GM11168 (cell line): ENCODE data around the gene CPED1.

Experiments
- in situ Hi-C: fragments of 300-500 bp; cut with MboI; formaldehyde crosslinking; loops from one replicate; pipeline ENCODE4 v1.12.0; 2022; ENCODE audit warnings: low sequenced_read_pairs; ENCODE audit not compliant: unreplicated experiment

Gene CPED1

DNA sequence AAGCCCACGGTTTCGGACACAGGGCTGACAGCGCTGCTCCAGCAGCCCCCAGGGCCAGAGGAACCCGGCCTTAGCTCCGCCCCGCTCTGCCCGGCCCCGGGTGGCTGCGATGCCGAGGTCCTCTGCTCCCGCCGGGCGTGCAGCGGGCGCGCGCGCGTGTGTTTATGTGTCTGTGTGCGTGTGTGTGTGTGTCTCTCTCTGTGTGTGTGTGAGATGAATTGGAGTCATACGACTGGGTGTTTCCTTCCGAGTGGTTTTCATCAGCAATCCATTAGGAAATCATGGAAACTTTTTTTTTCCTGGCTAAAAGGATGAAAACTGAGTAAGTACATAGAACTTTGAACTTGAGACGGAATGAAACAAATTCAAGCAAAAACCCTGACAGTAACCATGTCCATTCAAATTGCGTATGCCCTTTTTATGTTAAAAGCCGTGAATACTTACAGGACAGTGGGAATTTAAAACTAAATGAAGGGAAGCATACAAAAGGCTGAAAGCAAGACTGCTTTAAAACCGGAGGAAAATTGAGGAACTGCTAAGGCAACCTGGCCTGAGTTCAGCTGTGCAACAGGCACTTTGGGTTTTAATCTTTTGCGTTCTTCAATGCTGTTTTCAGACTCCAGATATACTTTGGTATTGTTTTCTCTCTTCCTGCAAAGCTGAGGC, at the start of gene CPED1:
Gene CPED1 (plus strand): TSS at position 121 of the 666 bp plus-strand sequence. CDS start 911 bp downstream, outside the sequence.
- in situ Hi-C loops, result loop anchor here (25.0 kb wide), 2 partner anchors 374 to 549 kb away; no protein-coding TSS in a partner anchor

DNA sequence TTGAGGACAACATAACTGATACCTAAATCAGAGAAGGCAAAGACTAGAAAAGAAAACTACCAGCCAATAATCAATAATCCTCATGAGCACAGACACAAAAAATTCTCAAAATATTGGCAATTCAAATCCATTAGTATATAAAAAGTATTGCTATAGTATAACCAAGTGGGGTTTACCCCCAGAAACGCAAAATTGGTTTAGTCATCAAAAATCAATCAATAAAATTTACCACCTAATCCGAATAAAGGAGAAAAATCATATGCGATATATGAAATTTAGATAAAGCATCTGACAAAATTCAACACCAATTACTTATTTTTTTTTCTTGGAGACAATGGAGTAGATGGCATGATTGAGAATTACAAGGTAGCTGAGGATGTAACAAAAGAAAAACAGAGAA, 49.2 kb upstream of the CPED1 start:
- in situ Hi-C loops, result no loop called here

DNA sequence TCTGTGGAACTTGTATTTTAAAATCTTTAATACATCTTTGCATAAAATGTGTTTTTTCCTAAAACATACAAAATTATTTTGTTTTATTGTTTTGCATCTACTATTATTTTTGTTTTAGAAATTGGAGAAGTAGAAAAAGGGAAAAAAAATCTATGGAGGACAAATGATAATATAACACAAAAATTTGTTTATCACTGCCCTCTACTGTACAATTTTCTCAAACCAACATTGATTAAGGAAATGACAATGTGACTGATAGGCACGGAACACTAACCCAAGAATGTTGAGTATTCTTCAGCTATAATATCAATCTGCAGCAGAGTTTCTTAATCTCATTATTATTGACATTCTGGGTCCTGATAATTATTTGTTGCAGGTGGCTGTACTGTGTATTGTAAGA, 47.4 kb upstream of the CPED1 start:
- in situ Hi-C loops, result no loop called here

DNA sequence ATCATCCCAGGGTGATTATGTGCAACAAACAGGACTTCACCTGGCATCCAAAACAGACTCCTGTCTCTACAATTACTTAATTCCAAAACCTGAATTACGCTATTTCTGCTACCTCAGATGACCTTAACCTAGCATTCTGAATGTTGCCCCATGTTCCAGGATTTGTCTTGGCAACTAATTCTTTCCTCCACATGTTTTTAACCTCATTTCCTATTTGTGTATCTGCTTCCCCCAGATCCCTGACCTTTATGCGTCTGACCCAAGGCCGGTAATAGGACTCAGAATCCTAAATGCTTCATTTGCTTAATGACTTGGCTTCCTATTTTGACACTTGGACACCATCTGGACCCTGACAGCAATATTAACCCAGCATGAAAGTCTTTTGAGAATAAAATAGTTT, 46.7 kb upstream of the CPED1 start:
- in situ Hi-C loops, result no loop called here

DNA sequence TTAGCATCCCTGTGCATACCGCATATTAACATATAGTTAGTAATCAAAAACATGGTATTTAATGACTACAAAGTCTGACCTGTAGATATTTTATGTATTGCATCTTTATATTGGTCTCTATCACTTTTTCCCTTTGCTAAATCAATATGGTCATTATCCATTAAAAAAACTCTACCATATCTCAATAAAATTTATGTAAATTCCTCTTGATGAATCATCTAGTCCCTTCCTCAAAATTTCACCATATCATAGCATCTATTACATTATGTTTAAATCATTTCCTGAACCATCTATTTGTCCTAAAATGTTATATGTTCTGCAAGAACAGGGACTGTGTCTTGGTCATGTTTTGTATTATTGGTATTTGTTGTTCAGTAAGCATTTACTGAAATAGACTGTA, 45.6 kb upstream of the CPED1 start:
- in situ Hi-C loops, result no loop called here

DNA sequence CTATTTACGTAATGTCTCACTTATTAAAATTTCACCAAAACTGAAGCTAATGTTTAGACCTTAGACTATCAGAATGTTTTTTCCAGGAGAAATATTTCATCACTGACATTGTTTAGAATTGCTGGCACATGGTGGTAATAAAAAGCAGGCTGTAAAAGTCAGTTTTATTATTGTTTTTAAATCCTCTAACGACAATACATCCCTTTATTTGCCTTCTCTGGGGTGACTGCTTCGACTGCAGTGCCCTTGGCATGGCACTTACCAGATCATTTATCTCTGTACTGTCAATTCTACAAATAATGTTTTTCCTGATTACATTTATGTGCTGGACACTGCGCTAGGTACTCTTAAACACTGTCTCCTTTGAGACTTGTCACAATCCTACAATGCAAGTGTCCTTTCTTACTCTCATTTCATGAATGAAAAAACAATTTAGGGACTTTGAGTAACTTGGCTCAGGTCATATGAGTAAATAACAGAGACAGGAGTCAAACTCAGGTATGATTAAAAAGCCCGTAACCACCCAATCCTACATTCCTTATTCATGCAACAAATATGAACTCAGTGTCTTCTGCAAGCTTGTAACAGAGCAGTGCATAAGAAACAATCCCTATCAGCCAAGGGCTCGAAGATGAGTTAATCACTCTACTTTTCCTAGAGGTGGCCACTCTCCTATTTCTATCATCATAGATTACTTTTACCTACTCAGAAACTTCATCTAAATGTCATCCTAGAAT, 43.5 kb upstream of the CPED1 start:
- in situ Hi-C loops, result no loop called here

DNA sequence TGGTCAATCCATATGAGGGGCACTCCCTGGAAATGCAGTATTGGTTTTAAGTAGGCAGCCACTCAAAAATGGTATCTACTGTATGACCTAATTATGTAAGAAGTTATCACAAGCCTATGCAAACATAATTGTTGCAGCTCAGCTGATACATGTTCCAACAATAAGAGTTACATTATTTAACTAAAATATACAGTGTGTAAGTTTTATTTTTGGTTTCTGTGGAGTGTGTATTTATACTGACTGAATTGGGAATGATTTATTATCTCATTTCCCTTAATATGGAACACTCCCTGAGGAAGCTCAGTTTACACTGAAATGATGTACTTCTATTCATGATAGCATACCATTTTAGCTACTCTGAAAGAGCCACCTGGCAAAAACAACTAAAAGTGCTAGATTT, 40.5 kb upstream of the CPED1 start:
- in situ Hi-C loops, result no loop called here

DNA sequence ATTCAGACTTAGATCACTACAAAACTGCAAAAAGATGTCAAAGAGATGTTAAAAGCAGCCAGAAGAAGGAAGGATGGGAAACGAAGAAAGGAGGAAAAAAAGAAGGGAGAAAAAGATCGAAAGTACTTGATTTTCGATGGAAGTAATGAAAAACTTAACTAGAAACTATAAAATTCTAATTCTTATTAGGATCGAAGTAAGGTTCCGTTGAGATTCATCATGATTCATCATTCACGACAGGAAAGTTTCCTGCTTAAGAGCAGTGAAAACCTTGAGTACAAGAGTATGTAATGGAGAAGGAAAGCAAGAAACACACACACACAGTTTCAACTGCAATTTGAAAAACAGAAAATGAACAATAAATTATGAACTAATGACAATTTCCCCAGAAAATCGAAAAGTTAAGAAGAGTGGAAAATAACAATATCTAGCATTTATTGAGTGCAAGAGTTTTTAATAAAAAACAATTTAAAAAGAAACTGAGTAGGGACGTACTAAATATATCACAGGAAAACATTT, 39.1 kb upstream of the CPED1 start:
- in situ Hi-C loops, result no loop called here

DNA sequence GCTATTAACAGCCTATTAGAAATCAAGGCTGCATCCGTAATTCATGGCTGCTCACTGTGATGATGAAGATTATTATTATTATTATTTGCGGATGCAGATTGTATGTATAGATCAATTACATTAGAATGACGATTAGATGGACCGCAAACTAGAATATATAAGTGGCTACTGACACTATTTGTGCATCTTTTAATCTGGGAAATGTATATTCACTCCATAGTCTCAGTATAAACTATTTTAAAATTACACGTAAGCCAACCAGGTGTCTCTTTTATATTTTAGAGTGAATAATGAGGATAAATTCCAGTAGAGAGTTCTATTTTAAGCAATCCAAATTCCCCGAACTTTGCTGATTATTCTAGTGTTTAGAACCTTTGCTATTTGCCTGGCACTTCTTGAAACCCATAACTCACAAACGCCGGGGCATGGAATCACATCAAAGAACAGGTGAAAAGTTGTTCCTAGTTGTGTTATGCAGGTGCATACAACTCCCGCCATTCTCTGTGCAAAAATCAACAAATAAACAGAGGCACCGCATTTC, 38.4 kb upstream of the CPED1 start:
- in situ Hi-C loops, result no loop called here

DNA sequence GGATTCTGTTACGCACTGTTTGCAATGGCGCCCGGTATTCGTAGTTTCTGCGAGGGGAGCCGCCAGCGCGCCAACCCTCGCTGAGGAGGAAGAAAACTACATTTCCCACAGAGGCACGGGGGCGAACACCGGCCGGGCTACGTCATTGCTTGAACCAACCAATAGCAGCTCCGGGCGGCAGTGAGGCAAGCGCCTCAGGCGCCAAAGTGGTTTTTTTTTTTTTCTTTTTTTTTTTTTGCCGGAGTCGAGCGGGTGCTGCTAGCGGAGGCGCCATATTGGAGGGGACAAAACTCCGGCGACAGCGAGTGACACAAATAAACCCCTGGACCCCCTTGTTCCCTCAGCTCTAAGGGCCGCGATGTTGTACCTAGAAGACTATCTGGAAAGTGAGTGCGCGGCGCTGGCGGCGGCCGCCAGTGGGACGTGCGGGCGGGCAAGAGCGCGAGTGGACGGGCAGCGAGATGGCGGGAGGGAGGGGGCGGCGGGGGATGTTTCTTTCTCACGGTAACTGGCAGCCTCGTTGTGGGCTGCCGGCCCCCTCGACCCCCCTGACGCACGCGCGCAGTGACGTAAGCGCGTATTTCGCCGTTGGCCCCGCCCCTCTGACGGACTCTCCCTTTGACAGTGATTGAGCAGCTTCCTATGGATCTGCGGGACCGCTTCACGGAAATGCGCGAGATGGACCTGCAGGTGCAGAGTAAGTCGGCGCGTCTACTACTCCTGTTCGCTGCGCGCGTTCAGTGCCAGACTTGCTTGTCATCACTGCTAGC, 37.8 kb upstream of the CPED1 start, which contains the start of gene ING3:
Gene ING3 (plus strand): TSS at position 239 of the 770 bp plus-strand sequence. CDS start 120 bp downstream, at position 359.
- in situ Hi-C loops, result no loop called here

DNA sequence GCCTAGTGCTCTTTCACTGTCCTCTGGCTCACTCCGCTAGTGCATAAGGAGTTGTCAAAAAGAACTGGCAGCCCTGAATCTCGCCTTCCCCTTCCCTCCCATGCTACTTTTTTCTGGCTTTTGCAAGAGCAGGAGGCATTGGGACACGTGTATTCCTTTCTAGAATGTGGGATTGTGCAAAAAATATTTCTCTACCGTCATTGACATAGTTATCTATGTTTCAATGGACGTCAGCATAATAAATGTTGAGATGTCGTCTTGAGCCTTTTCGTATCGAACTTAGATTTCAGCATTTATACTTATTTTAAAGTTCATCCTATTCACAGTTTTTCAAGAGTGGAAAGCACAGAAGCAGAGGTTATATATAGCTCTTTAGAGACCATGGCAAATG, 37.2 kb upstream of the CPED1 start:
- in situ Hi-C loops, result no loop called here

DNA sequence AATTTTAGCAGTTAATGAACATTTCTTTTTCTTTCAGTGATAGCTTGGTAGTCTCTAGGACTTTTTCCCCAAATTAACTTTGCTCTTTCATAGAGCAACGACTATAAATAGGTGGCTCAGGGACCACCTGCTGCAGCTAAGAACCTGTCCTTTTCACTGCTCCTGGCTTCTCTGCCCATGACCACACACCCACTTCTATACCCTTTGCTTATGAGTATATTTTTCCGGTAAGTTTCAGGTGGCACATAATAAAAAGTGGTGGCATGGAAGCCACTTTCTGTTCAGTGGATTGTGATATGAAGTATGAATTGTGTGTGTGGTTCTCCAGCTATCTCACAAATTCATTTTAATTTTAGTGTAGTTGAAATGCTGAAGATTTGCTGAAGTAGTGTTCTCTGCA, 36.7 kb upstream of the CPED1 start:
- in situ Hi-C loops, result no loop called here

DNA sequence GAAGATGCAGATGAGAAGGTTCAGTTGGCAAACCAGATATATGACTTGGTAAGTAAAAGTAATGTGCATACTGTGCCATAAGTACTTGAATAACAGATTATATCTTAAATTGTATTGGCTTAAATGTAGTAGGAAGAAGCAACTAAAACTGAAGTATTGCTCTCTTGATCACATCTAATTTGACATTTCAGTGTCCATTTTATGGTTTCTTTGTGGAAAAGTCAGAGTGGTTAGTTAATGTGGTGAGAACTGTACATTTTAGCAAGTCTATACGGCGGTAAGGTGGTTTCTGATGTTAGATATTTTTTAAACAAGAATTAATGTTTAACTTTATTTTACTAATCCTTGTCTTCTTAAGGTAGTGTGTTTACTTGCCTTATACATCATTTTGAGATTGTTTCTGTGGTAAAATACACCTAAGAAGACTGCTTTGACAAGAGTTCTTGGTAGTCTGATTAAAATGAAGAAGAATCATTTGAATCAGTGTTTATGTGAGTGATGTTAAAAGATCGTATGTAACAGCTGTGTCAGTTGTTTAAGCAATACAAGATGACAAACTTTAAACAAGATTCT, 32.8 kb upstream of the CPED1 start:
- in situ Hi-C loops, result no loop called here

DNA sequence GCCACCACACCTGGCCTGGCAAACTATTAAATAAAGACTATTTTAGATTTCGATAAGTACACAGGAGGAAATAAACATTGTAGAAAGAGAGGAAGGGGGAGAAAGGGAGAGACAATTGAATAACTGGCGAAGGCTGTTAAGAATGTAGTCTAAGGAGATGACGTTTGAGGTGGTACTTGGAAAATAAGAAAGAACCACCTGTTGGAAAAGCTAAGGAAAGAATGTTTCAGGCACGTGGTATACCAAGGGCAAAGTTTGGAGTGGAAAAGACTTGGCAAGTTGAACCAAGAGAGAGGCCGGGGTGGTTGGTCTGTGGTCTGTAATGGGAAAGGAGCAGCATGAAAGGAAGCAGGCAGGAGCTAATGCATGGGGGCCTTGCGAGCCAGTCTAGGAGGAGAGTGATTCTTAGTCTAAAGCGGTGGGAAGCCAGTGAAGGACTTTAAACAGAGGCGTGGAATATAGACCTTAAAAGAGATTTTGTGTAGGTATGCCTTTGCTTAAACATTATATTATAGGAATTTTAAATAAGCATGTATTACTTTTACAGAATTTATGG, 28.5 kb upstream of the CPED1 start:
- in situ Hi-C loops, result no loop called here

DNA sequence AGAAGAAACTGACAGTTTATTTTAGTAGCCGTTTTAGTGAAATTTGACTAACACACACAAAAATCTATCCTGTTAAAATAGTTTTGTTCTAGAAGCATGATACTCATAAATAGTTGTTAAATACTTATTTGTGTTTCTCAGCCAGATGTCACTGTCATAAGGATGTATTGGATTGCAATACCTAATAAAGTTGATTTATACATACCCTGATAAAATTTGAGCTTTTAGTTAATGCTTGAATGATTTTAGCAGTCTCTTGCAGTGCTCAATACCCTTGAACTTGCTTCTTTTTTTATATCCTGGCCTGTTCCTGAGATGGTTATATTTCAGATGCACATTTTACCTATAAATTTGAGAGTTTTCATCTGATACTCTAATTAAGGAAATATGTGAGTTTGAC, 27.8 kb upstream of the CPED1 start:
- in situ Hi-C loops, result no loop called here

DNA sequence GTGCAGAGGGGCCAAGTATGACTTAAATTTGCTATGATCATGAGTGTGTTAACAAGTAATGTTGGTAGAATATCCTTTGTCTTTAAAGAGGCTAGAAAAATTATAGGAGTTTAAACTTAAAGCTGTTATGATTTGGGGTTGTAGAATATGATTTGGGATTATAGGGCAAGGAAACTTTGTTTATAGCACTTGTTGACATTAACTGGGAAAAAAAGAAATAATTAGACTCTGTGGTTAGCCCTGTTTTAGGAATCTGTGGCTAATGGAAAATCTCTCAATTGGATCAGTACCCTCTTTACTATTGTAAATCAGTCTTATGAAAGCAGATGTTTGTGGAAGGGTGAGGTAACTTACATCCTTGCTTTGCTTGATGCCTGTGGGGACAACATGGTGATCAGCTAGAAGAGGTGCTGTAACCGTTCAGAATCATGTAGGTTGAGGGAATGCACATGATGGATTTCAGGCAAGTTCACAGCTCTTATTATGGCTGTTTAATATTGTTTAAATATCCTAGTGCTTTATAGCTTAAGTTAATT, 26.8 kb upstream of the CPED1 start:
- in situ Hi-C loops, result no loop called here

DNA sequence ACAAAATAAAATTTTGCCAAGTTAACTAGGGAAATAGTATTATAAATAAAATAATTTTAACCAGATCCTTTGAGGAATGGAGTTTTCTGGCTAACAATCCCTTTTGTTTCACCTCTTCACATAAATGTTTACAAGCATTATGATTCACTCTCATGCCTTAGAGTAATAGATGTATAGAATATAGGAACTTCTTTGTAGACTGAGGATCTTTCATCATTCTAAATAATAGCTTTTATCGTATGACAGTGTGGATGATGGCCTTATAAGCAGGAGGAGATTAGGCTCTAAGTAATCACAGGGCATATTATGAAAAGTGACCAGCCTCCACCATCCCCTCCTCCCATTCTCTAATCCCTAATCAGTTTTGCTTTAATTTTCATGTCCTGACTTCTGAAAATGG, 24.4 kb upstream of the CPED1 start:
- in situ Hi-C loops, result no loop called here

DNA sequence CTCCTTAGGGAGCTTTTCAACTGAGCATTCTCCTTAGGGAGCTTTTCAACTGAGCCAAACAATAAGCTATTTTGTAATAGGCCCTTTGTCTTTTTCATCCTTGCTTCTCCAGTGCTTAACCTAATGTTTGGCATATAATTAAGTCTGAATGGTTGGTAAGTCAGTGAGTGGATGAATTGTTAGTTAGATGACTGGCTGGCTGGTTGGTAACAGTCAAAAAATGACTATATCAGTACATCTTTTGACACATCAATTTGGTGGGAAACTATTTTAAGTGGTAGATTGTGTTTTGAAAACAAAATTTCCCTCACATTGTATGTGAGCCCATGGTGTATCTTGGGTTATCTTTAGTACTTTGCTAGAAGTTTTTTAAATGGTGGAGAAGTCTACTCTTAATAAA, 21.6 kb upstream of the CPED1 start:
- in situ Hi-C loops, result no loop called here

DNA sequence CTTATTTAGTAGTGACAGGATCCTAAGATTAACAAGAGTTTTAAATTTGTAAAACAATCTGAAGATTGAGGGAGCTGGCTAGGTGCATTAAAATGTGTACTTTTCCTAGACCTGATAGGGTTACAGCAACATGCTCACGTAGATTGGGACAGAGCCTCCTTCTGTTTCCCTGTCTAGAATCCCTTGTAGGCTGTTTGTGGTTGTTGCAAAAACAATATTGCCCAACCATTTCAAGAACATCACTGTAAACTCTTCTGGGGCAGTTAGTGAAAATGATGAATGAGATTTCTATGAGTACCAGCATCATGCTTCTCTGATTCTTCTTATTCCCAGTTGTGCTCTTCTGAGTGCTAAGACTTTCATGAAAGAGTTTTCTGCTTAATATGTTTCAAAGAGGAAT, 14.7 kb upstream of the CPED1 start:
- in situ Hi-C loops, result no loop called here
